ENCODE data around the gene SP140.

- TF ChIP-seq CTCF (IDR thresholded peaks at IDR 0.05) (no peak), POLR2AphosphoS5 (IDR thresholded peaks at IDR 0.05) (no peak), POLR2A (IDR thresholded peaks at IDR 0.05) (no peak), EP300 (IDR thresholded peaks at IDR 0.05) (no peak)
Measured at GRCh38 chr2:230328155-230328458, 102.6 kb downstream of the SP140 start.

Measured in suprapubic skin (tissue), 4 donors.